ENCODE results near the gene WBP1L. TPM values are rescaled to one million over a fixed set of nuclear protein-coding genes. Genes with fewer than 3 reads are reported as not detected.

WBP1L gene
- polyA plus RNA-seq, 1 donor from 2014 or later, result 20.8 TPM

DNA sequence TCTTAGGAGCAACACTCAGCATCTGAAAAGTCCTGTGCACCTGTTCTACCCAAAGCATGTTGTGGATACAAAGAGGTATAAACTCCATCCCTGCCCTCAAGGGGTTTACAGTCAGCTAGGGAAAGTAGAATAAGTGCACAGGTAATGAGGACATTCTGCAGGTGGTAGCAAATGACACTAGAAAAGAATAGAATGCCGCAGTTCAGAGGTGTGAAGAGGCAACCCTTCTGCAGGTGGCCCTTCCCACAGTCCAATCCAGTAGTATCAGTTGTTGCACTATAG is 36.7 kb downstream of the WBP1L start:
- no peaks in the 10 kb centered on the region for H3K79me2 ChIP-seq (replicated peaks; ENCODE audit: insufficient read depth, low read length)
- no peaks in the 10 kb centered on the region for H3K9me3 ChIP-seq (ENCODE audit: low read length)
- H2AFZ ChIP-seq (ENCODE audit: low read depth, low read length), result no peak overlapping the region
- H3K4me2 ChIP-seq (ENCODE audit: low read length), result no peak overlapping the region
- H3F3A ChIP-seq (ENCODE audit: insufficient read depth, low read length, poor library complexity, severe bottlenecking), result no peaks in the 10 kb centered on the region
- no peak overlapping the region for H3K9ac ChIP-seq (ENCODE audit: low read length)
- no peaks in the 10 kb centered on the region for H4K20me1 ChIP-seq (ENCODE audit: insufficient read depth)
- no peak overlapping the region for H3K27ac ChIP-seq (ENCODE audit: low read length)
- H3K9me2 ChIP-seq (ENCODE audit: insufficient read depth, low read length), result no peaks in the 10 kb centered on the region
- no peak for TF ChIP-seq EP300 (conservative IDR thresholded peaks at IDR 0.05; ENCODE audit: poor library complexity, severe bottlenecking)
- TF ChIP-seq, protein P1, sequence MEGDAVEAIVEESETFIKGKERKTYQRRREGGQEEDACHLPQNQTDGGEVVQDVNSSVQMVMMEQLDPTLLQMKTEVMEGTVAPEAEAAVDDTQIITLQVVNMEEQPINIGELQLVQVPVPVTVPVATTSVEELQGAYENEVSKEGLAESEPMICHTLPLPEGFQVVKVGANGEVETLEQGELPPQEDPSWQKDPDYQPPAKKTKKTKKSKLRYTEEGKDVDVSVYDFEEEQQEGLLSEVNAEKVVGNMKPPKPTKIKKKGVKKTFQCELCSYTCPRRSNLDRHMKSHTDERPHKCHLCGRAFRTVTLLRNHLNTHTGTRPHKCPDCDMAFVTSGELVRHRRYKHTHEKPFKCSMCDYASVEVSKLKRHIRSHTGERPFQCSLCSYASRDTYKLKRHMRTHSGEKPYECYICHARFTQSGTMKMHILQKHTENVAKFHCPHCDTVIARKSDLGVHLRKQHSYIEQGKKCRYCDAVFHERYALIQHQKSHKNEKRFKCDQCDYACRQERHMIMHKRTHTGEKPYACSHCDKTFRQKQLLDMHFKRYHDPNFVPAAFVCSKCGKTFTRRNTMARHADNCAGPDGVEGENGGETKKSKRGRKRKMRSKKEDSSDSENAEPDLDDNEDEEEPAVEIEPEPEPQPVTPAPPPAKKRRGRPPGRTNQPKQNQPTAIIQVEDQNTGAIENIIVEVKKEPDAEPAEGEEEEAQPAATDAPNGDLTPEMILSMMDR (IDR thresholded peaks at IDR 0.05; ENCODE audit: poor library complexity, severe bottlenecking), result no peak
- TF ChIP-seq MXI1 (conservative IDR thresholded peaks at IDR 0.05; ENCODE audit: poor library complexity, severe bottlenecking), result no peak
- TF ChIP-seq, protein P2, sequence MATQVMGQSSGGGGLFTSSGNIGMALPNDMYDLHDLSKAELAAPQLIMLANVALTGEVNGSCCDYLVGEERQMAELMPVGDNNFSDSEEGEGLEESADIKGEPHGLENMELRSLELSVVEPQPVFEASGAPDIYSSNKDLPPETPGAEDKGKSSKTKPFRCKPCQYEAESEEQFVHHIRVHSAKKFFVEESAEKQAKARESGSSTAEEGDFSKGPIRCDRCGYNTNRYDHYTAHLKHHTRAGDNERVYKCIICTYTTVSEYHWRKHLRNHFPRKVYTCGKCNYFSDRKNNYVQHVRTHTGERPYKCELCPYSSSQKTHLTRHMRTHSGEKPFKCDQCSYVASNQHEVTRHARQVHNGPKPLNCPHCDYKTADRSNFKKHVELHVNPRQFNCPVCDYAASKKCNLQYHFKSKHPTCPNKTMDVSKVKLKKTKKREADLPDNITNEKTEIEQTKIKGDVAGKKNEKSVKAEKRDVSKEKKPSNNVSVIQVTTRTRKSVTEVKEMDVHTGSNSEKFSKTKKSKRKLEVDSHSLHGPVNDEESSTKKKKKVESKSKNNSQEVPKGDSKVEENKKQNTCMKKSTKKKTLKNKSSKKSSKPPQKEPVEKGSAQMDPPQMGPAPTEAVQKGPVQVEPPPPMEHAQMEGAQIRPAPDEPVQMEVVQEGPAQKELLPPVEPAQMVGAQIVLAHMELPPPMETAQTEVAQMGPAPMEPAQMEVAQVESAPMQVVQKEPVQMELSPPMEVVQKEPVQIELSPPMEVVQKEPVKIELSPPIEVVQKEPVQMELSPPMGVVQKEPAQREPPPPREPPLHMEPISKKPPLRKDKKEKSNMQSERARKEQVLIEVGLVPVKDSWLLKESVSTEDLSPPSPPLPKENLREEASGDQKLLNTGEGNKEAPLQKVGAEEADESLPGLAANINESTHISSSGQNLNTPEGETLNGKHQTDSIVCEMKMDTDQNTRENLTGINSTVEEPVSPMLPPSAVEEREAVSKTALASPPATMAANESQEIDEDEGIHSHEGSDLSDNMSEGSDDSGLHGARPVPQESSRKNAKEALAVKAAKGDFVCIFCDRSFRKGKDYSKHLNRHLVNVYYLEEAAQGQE (IDR thresholded peaks at IDR 0.05; ENCODE audit: borderline replicate concordance), result no peak
- TF ChIP-seq EZH2 (IDR thresholded peaks at IDR 0.05; ENCODE audit: borderline replicate concordance, insufficient read depth, low read length, poor library complexity, severe bottlenecking), result no peak
- TF ChIP-seq RAD21 (conservative IDR thresholded peaks at IDR 0.05), result no peak
- TF ChIP-seq TAF1 (IDR thresholded peaks at IDR 0.05; ENCODE audit: low read depth), result no peak
- no peaks in the 10 kb centered on the region for H3K27me3 ChIP-seq (ENCODE audit: insufficient read depth, low read depth, low read length)
- H3K4me3 ChIP-seq (ENCODE audit: low read length), result no peak overlapping the region
- H3K36me3 ChIP-seq (ENCODE audit: insufficient read depth, low read length), result no peaks in the 10 kb centered on the region

DNA sequence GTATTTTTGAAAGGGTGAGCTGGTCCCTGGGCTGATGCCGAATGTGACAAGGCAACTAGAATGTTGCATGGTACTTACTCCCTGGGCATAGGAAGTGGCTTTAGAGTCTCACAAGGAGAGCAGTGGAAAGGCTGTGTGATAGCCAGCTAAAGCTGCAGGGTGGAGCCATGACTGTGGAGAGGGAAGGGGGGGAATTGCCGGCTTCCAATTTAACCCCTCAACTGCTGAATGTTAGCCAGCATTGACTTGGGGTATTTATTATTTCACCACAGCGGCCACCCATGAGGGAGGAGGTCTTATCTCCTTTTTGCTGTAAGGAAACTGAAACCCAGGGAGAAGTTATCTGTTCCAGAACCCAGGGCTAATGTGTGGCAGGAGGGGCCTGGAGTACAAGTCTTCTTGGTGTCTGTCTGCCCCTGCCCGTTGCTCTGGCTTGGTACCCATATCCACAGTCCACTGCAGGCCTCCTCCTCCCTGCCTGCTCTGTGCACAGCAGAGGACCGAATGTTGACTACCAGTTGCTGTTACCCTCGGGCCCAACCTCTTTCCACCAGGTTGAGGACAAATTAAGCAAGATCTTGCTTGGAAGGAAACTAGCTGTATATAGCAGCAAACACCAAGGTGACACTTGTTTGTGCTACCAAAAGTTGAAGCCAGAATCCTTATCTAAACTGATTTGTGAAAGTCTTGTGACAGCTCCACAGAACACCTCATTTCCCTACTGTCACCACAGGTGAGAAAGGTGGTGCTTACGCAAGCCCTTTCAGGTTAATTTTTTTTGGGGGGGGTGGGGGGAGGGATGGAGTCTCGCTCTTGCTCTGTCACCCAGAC is 37.6 kb downstream of the WBP1L start:
- H3K36me3 ChIP-seq (ENCODE audit: insufficient read depth, low read length), result no peaks in the 10 kb centered on the region
- no peak overlapping the region for H3K4me2 ChIP-seq (ENCODE audit: low read length)

More for the DNA sequence above, 37.6 kb downstream of the WBP1L start:
- H3K9me3 ChIP-seq (ENCODE audit: low read length), result no peaks in the 10 kb centered on the region
- peaks cover 1% of the 10 kb centered on the region for H3K79me2 ChIP-seq (replicated peaks; ENCODE audit: insufficient read depth, low read length)
- H3F3A ChIP-seq (ENCODE audit: insufficient read depth, low read length, poor library complexity, severe bottlenecking), result no peaks in the 10 kb centered on the region
- no peak overlapping the region for H3K27ac ChIP-seq (ENCODE audit: low read length)
- H3K27me3 ChIP-seq (ENCODE audit: insufficient read depth, low read depth, low read length), result no peaks in the 10 kb centered on the region
- H2AFZ ChIP-seq (ENCODE audit: low read depth, low read length), result no peak overlapping the region
- no peaks in the 10 kb centered on the region for H4K20me1 ChIP-seq (ENCODE audit: insufficient read depth)
- TF ChIP-seq, protein P1 (IDR thresholded peaks at IDR 0.05; ENCODE audit: poor library complexity, severe bottlenecking), result no peak
- H3K9ac ChIP-seq (ENCODE audit: low read length), result no peak overlapping the region
- H3K9me2 ChIP-seq (ENCODE audit: insufficient read depth, low read length), result no peaks in the 10 kb centered on the region
- H3K4me3 ChIP-seq (ENCODE audit: low read length), result no peak overlapping the region
